ENCODE measurements around the gene PIK3C2A.
"Not testable (repeated sequence)": the region's sequence is repeated elsewhere in the genome, so short reads cannot be mapped to it uniquely, and the experiment has no call there.

PIK3C2A gene

GRCh38 chr11:17233101-17233500 lies 25.3 kb upstream of the PIK3C2A start:
- H3K4me1 ChIP-seq (ENCODE audit: control insufficient read depth in 5 of 5, insufficient read depth in 5 of 5, low read length in 5 of 5), result peaks cover 0 to 4% (median 0%) of the 10 kb centered on the region in 5 donors
- H3K4me3 ChIP-seq (ENCODE audit: low read depth in 1 of 5, low read length in 5 of 5), result no peak overlapping the region
- H3K27me3 ChIP-seq (ENCODE audit: control insufficient read depth in 5 of 5, insufficient read depth in 4 of 5, low read length in 5 of 5), result no peaks in the 10 kb centered on the region
- H3K9me3 ChIP-seq (ENCODE audit: control insufficient read depth in 5 of 5, low read length in 5 of 5), result no peaks in the 10 kb centered on the region
- no peak overlapping the region for H3K9ac ChIP-seq (ENCODE audit: low read length in 5 of 5)
- H3K27ac ChIP-seq (ENCODE audit: low read depth, low read length), result no peak overlapping the region
- H3K36me3 ChIP-seq (ENCODE audit: control insufficient read depth in 5 of 5, insufficient read depth in 5 of 5, low read length in 5 of 5), result no peaks in the 10 kb centered on the region

- Histone ChIP-seq H3K9ac (ENCODE audit: low read length in 5 of 5) (no peak overlapping the region), H3K27ac (ENCODE audit: low read depth, low read length) (no peak overlapping the region), H3K27me3 (ENCODE audit: control insufficient read depth in 5 of 5, insufficient read depth in 4 of 5, low read length in 5 of 5) (no peaks in the 10 kb centered on the region), H3K9me3 (ENCODE audit: control insufficient read depth in 5 of 5, low read length in 5 of 5) (no peaks in the 10 kb centered on the region), H3K4me3 (ENCODE audit: low read depth in 1 of 5, low read length in 5 of 5) (no peak overlapping the region), H3K4me1 (ENCODE audit: control insufficient read depth in 5 of 5, insufficient read depth in 5 of 5, low read length in 5 of 5) (peaks cover 0 to 4% (median 0%) of the 10 kb centered on the region in 5 donors), H3K36me3 (ENCODE audit: control insufficient read depth in 5 of 5, insufficient read depth in 5 of 5, low read length in 5 of 5) (no peaks in the 10 kb centered on the region)
Observed at GRCh38 chr11:17230867-17231851, 23.4 kb upstream of the PIK3C2A start.

DNA sequence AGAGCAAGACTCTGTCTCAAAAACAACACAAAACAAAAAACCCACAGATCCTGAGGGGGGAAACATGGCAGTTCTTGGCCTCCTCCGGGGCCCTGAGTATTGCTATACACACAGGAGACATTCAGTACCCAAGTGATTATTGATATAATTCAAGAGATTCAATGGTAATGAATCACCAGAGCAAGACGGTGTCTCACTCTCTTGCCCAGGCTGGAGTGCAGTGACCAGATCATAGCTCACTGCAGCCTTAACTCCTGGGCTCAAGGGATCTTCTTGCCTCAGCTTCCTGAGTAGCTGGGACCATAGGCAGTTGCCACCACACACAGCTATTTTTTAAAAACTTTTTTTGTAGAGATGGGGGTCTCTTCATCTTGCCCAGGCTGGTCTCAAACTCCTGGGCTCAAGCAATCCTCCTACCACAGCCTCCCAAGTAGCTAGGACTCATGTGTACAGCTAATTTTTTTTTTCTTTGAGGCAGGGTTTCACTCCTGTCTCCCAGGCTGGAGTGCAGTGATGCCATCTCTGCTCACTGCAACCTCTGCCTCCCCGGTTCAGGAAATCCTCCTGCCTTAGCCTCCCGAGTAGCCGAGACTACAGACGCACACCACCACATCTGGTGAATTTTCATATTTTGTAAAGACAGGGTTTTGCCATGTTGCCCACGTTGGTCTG lies 21.8 kb upstream of the PIK3C2A start:
- no peak overlapping the region for H3K9ac ChIP-seq (ENCODE audit: low read length in 5 of 5)
- H3K36me3 ChIP-seq (ENCODE audit: control insufficient read depth in 5 of 5, insufficient read depth in 5 of 5, low read length in 5 of 5), result no peaks in the 10 kb centered on the region
- peaks cover 0 to 7% (median 2%) of the 10 kb centered on the region in 5 donors for H3K4me1 ChIP-seq (ENCODE audit: control insufficient read depth in 5 of 5, insufficient read depth in 5 of 5, low read length in 5 of 5)
- H3K27me3 ChIP-seq (ENCODE audit: control insufficient read depth in 5 of 5, insufficient read depth in 4 of 5, low read length in 5 of 5), result no peaks in the 10 kb centered on the region
- no peak overlapping the region for H3K27ac ChIP-seq (ENCODE audit: low read depth, low read length)
- H3K4me3 ChIP-seq (ENCODE audit: low read depth in 1 of 5, low read length in 5 of 5), result no peak overlapping the region
- H3K9me3 ChIP-seq (ENCODE audit: control insufficient read depth in 5 of 5, low read length in 5 of 5), result no peaks in the 10 kb centered on the region

- not testable (repeated sequence) for H3K9me3 ChIP-seq (ENCODE audit: control insufficient read depth in 5 of 5, low read length in 5 of 5); H3K36me3 ChIP-seq (ENCODE audit: control insufficient read depth in 5 of 5, insufficient read depth in 5 of 5, low read length in 5 of 5); H3K9ac ChIP-seq (ENCODE audit: low read length in 5 of 5); H3K27me3 ChIP-seq (ENCODE audit: control insufficient read depth in 5 of 5, insufficient read depth in 4 of 5, low read length in 5 of 5); H3K4me3 ChIP-seq (ENCODE audit: low read depth in 1 of 5, low read length in 5 of 5); H3K4me1 ChIP-seq (ENCODE audit: control insufficient read depth in 5 of 5, insufficient read depth in 5 of 5, low read length in 5 of 5); H3K27ac ChIP-seq (ENCODE audit: low read depth, low read length)
Observed at GRCh38 chr11:17228186-17228925, 20.6 kb upstream of the PIK3C2A start.

GRCh38 chr11:17224727-17225126 lies 16.9 kb upstream of the PIK3C2A start:
- no peak overlapping the region for H3K27ac ChIP-seq (ENCODE audit: low read depth, low read length)
- H3K4me1 ChIP-seq (ENCODE audit: control insufficient read depth in 5 of 5, insufficient read depth in 5 of 5, low read length in 5 of 5), result peaks cover 0 to 4% (median 0%) of the 10 kb centered on the region in 5 donors
- H3K36me3 ChIP-seq (ENCODE audit: control insufficient read depth in 5 of 5, insufficient read depth in 5 of 5, low read length in 5 of 5), result no peaks in the 10 kb centered on the region
- no peaks in the 10 kb centered on the region for H3K27me3 ChIP-seq (ENCODE audit: control insufficient read depth in 5 of 5, insufficient read depth in 4 of 5, low read length in 5 of 5)
- H3K4me3 ChIP-seq (ENCODE audit: low read depth in 1 of 5, low read length in 5 of 5), result no peak overlapping the region
- H3K9me3 ChIP-seq (ENCODE audit: control insufficient read depth in 5 of 5, low read length in 5 of 5), result no peaks in the 10 kb centered on the region
- H3K9ac ChIP-seq (ENCODE audit: low read length in 5 of 5), result no peak overlapping the region

- no peaks in the 10 kb centered on the region for H3K9me3 ChIP-seq (ENCODE audit: control insufficient read depth in 5 of 5, low read length in 5 of 5)
- H3K27ac ChIP-seq (ENCODE audit: low read depth, low read length), result no peak overlapping the region
- H3K27me3 ChIP-seq (ENCODE audit: control insufficient read depth in 5 of 5, insufficient read depth in 4 of 5, low read length in 5 of 5), result no peaks in the 10 kb centered on the region
- no peak overlapping the region for H3K9ac ChIP-seq (ENCODE audit: low read length in 5 of 5)
- no peaks in the 10 kb centered on the region for H3K36me3 ChIP-seq (ENCODE audit: control insufficient read depth in 5 of 5, insufficient read depth in 5 of 5, low read length in 5 of 5)
- no peak overlapping the region for H3K4me3 ChIP-seq (ENCODE audit: low read depth in 1 of 5, low read length in 5 of 5)
- peaks cover 0 to 4% (median 0%) of the 10 kb centered on the region in 5 donors for H3K4me1 ChIP-seq (ENCODE audit: control insufficient read depth in 5 of 5, insufficient read depth in 5 of 5, low read length in 5 of 5)
Observed at GRCh38 chr11:17221968-17222367, 14.2 kb upstream of the PIK3C2A start.

- Histone ChIP-seq H3K27ac (ENCODE audit: low read depth, low read length) (no peak overlapping the region), H3K36me3 (ENCODE audit: control insufficient read depth in 5 of 5, insufficient read depth in 5 of 5, low read length in 5 of 5) (no peaks in the 10 kb centered on the region), H3K27me3 (ENCODE audit: control insufficient read depth in 5 of 5, insufficient read depth in 4 of 5, low read length in 5 of 5) (no peaks in the 10 kb centered on the region), H3K4me1 (ENCODE audit: control insufficient read depth in 5 of 5, insufficient read depth in 5 of 5, low read length in 5 of 5) (no peaks in the 10 kb centered on the region), H3K9ac (ENCODE audit: low read length in 5 of 5) (no peak overlapping the region), H3K4me3 (ENCODE audit: low read depth in 1 of 5, low read length in 5 of 5) (no peak overlapping the region), H3K9me3 (ENCODE audit: control insufficient read depth in 5 of 5, low read length in 5 of 5) (peaks cover 0 to 5% (median 0%) of the 10 kb centered on the region in 5 donors)
Observed at GRCh38 chr11:17219016-17219415, 11.2 kb upstream of the PIK3C2A start.

GRCh38 chr11:17218403-17218802 lies 10.6 kb upstream of the PIK3C2A start:
- H3K27ac ChIP-seq (ENCODE audit: low read depth, low read length), result no peak overlapping the region
- no peak overlapping the region for H3K4me3 ChIP-seq (ENCODE audit: low read depth in 1 of 5, low read length in 5 of 5)
- H3K4me1 ChIP-seq (ENCODE audit: control insufficient read depth in 5 of 5, insufficient read depth in 5 of 5, low read length in 5 of 5), result no peaks in the 10 kb centered on the region
- H3K27me3 ChIP-seq (ENCODE audit: control insufficient read depth in 5 of 5, insufficient read depth in 4 of 5, low read length in 5 of 5), result no peaks in the 10 kb centered on the region
- H3K36me3 ChIP-seq (ENCODE audit: control insufficient read depth in 5 of 5, insufficient read depth in 5 of 5, low read length in 5 of 5), result no peaks in the 10 kb centered on the region
- H3K9me3 ChIP-seq (ENCODE audit: control insufficient read depth in 5 of 5, low read length in 5 of 5), result peaks cover 0 to 7% (median 0%) of the 10 kb centered on the region in 5 donors
- no peak overlapping the region for H3K9ac ChIP-seq (ENCODE audit: low read length in 5 of 5)

DNA sequence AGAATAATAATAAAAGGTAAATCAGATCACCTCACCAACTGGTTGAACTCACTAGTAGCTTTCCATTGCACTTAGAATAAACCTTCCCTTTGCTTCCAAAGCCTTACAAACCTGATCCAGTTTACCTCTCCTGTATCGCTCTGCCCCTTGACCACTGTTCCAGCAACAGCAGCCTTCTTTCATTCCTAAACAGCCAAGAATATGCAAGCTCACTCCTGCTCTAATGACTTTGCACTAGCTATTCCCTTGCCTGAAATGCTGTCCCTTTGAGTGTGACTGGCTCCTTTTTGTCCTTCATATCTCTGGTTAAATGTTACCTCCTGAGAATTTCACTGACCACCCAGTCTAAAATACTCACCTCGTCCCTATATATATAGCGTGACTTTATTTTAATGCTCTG lies 9.6 kb upstream of the PIK3C2A start:
- Histone ChIP-seq H3K9ac (ENCODE audit: low read length in 5 of 5) (no peak overlapping the region), H3K4me1 (ENCODE audit: control insufficient read depth in 5 of 5, insufficient read depth in 5 of 5, low read length in 5 of 5) (no peaks in the 10 kb centered on the region), H3K27ac (ENCODE audit: low read depth, low read length) (no peak overlapping the region), H3K4me3 (ENCODE audit: low read depth in 1 of 5, low read length in 5 of 5) (no peak overlapping the region), H3K27me3 (ENCODE audit: control insufficient read depth in 5 of 5, insufficient read depth in 4 of 5, low read length in 5 of 5) (no peaks in the 10 kb centered on the region), H3K9me3 (ENCODE audit: control insufficient read depth in 5 of 5, low read length in 5 of 5) (peaks cover 0 to 7% (median 0%) of the 10 kb centered on the region in 5 donors), H3K36me3 (ENCODE audit: control insufficient read depth in 5 of 5, insufficient read depth in 5 of 5, low read length in 5 of 5) (no peaks in the 10 kb centered on the region)
